GM12878 (cell line): ENCODE measurements around the gene INSL3. TPM values are rescaled to one million over a fixed set of nuclear protein-coding genes. Genes with fewer than 3 reads are reported as not detected.

Source experiments
- ATAC-seq: fragments of 200-7000 bp; cut with Tn5 transposase; 3 replicates; pipeline ENCODE4 v1.9.1; 2020; ENCODE audit warnings: mild to moderate bottlenecking, moderate library complexity
- BruUV-seq: library from RNA; stranded (reverse); fragments of 400-500 nt; replicated peaks from 2 replicates; lab custom pipeline; 2021; lab: Mats Ljungman, UMichigan
- CTCF ChIA-PET: fragments of 300-600 bp; sonication (Branson Sonifier 250); formaldehyde crosslinking; extraction: SDS; loops from one replicate; lab custom pipeline; 2021; ENCODE audit warnings: inconsistent platforms; lab: Yijun Ruan, JAX
- POLR2A ChIA-PET: fragments of 350-600 bp; formaldehyde crosslinking; extraction: SDS; loops from one replicate; lab custom pipeline; 2021; ENCODE audit warnings: inconsistent platforms; lab: Charles Lee
- RAD21 ChIA-PET: fragments of 300-600 bp; sonication (Branson Sonifier 250); formaldehyde crosslinking; loops from one replicate; lab custom pipeline; 2023; ENCODE audit warnings: antibody characterized with exemption; ENCODE audit not compliant: unreplicated experiment; lab: Charles Lee
- SMC1A ChIA-PET: fragments of 300-600 bp; sonication (Branson Sonifier 250); formaldehyde crosslinking; loops from one replicate; lab custom pipeline; 2023; ENCODE audit not compliant: unreplicated experiment, uncharacterized antibody; lab: Charles Lee
- DNase-seq: peaks from one replicate; pipeline ENCODE4 v3.0.0-alpha.2; 2011; ENCODE audit warnings: low read depth, low spot score
- FAIRE-seq: peaks from 3 replicates; lab custom pipeline; 2011; peaks lifted over from hg19 to GRCh38; lab: Jason Lieb, UNC
- H2AFZ ChIP-seq: 2 replicates; pipeline ENCODE4 v1.6.0; 2011; ENCODE audit warnings: low read depth, low read length, control low read depth; ENCODE audit not compliant: control insufficient read depth
- H3K27ac ChIP-seq: 2 replicates; pipeline ENCODE4 v1.5.1; 2011; ENCODE audit warnings: control low read depth; ENCODE audit not compliant: control insufficient read depth, insufficient read depth
- H3K27me3 ChIP-seq, 2 experiments: replicated peaks in 1 of 2; 2 replicates each; pipeline versions ENCODE4 v1.6.0 to v1.6.1; 2011; ENCODE audit warnings: low read length in 1 of 2; ENCODE audit not compliant: control insufficient read depth in 2 of 2, insufficient read depth in 2 of 2
- H3K36me3 ChIP-seq, 2 experiments: 2 replicates each; pipeline ENCODE4 v1.5.1; 2011; ENCODE audit warnings: low read length in 1 of 2; ENCODE audit not compliant: control insufficient read depth in 2 of 2, insufficient read depth in 2 of 2
- H3K4me1 ChIP-seq: 2 replicates; pipeline ENCODE4 v1.6.1; 2011; ENCODE audit warnings: mild to moderate bottlenecking, low read length, moderate library complexity, mixed read lengths; ENCODE audit not compliant: control insufficient read depth, insufficient read depth
- H3K4me2 ChIP-seq: 2 replicates; pipeline ENCODE4 v1.6.0; 2011; ENCODE audit warnings: control low read depth; ENCODE audit not compliant: control insufficient read depth, insufficient read depth
- H3K4me3 ChIP-seq: fragments of 200-600 bp; sonication (generic); 2 replicates; pipeline ENCODE4 v1.5.1; 2016
- H3K79me2 ChIP-seq: 2 replicates; pipeline ENCODE4 v1.6.0; 2011; ENCODE audit warnings: low read length; ENCODE audit not compliant: control insufficient read depth, insufficient read depth
- H3K9ac ChIP-seq: 2 replicates; pipeline ENCODE4 v1.8.0; 2011; ENCODE audit warnings: low read length, control low read depth, mixed read lengths; ENCODE audit not compliant: control insufficient read depth, insufficient read depth
- H3K9me3 ChIP-seq: replicated peaks from 3 replicates; pipeline ENCODE4 v1.5.1; 2011; ENCODE audit warnings: mild to moderate bottlenecking, low read length; ENCODE audit not compliant: control insufficient read depth, insufficient read depth
- H4K20me1 ChIP-seq: 2 replicates; pipeline ENCODE4 v1.6.0; 2011; ENCODE audit not compliant: control insufficient read depth, insufficient read depth
- CBX5 ChIP-seq: sonication (generic); IDR thresholded peaks from 2 replicates; pipeline ENCODE4 v1.6.1; 2016; ENCODE audit warnings: low read depth, moderate library complexity, mild to moderate bottlenecking, inconsistent platforms
- EP300 ChIP-seq, 2 experiments: fragments of 150-350 bp in 1 of 2; IDR thresholded peaks; 2 replicates each; pipeline ENCODE4 v1.6.1; 2011 to 2012; ENCODE audit warnings: low read depth in 2 of 2, low read length in 2 of 2, borderline replicate concordance in 1 of 2, improper control_type of control experiment in 1 of 2, inconsistent platforms in 1 of 2; ENCODE audit not compliant: control insufficient read depth in 1 of 2
- FOS ChIP-seq: IDR thresholded peaks from 3 replicates; pipeline ENCODE4 v1.6.1; 2011; ENCODE audit warnings: borderline replicate concordance; ENCODE audit not compliant: insufficient read length; ENCODE audit errors: extremely low read depth
- GABPA ChIP-seq: IDR thresholded peaks from 2 replicates; pipeline ENCODE4 v1.6.1; 2014; ENCODE audit warnings: antibody characterized with exemption, low read depth, mild to moderate bottlenecking, inconsistent platforms
- JUND ChIP-seq: IDR thresholded peaks from 2 replicates; pipeline ENCODE4 v1.6.1; 2012; ENCODE audit warnings: low read depth, mild to moderate bottlenecking, low read length, improper control_type of control experiment, moderate library complexity
- STAT3 ChIP-seq: IDR thresholded peaks from 2 replicates; pipeline ENCODE4 v1.6.1; 2011; ENCODE audit warnings: low read depth, low read length, improper control_type of control experiment
- ZBTB4 ChIP-seq: fragments of 450-650 bp; formaldehyde crosslinking; IDR thresholded peaks from 2 replicates; pipeline ENCODE4 v1.4.0; 2022; ENCODE audit warnings: mild to moderate bottlenecking, moderate library complexity
- ZNF274 ChIP-seq: IDR thresholded peaks from one replicate; pipeline ENCODE4 v1.8.0; 2011; ENCODE audit not compliant: insufficient read length, insufficient read depth
- ZNF592 ChIP-seq: fragments of 450-650 bp; IDR thresholded peaks from 2 replicates; pipeline ENCODE4 v1.6.1; 2017; ENCODE audit warnings: mild to moderate bottlenecking, moderate library complexity
- whole genome bisulfite sequencing: methylation state at CpG from one replicate; pipeline ENCODE4 v1.1.6; 2016; ENCODE audit warnings: low lambda C conversion rate; ENCODE audit not compliant: insufficient replicate concordance, insufficient coverage; ENCODE audit errors: missing lambda C conversion rate; 5-methylcytosine and 5-hydroxymethylcytosine counted together
- in situ Hi-C: fragments of 300-500 bp; cut with MboI; formaldehyde crosslinking; loops from 9 replicates; pipeline ENCODE4 v1.14.3; 2018; ENCODE audit warnings: mixed read lengths
- intact Hi-C: fragments of 100-400 bp; cut with micrococcal nuclease; formaldehyde crosslinking; loops from one replicate; pipeline ENCODE4 v1.14.2; 2022; ENCODE audit not compliant: unreplicated experiment
- polyA plus RNA-seq, 11 experiments: library from polyadenylated mRNA; depleted of rRNA in 4 of 11; unstranded in 6 of 11; stranded (reverse) in 5 of 11; fragments of >200 nt; fragmentation: Nextera tagmentation in 4 of 11; fragmentation: Illumina TruSeq in 1 of 11; extraction: Ambion mirVana in 4 of 11; extraction: Trizol in 1 of 11; gene quantifications; 1 replicate in 1 of 11; 2 replicates in 10 of 11; pipeline versions ENCODE4 v1.2.1 to v1.2.3, GENCODE V29; 2011 to 2016; ENCODE audit warnings: inconsistent platforms in 2 of 11, missing spikeins in 2 of 11, low read depth in 1 of 11
- total RNA-seq, 4 experiments: library from RNA; depleted of rRNA in 3 of 4; stranded (reverse); fragments of >200 nt in 3 of 4; fragmentation: Illumina TruSeq in 1 of 4; extraction: Trizol in 1 of 4; gene quantifications; 2 replicates each; pipeline versions ENCODE4 v1.2.1 to v1.2.3, GENCODE V29; 2013 to 2021

The INSL3 gene
- total and polyA plus RNA-seq, 10 of the 15 experiments (the other 5 are each of a cell fraction or from before 2014, with no cell fraction given) = 0.27 to 1.9 (median 0.70) TPM

GRCh38 chr19:17829855-17830566, 8.7 kb upstream of the INSL3 start:
- peaks cover 6 to 13% of the 10 kb centered on the region in 2 experiments for H3K36me3 ChIP-seq
- POLR2A ChIA-PET = interaction anchor here (0.5 kb wide), 1 partner anchor 140 kb away, joined by 3 read pairs; no protein-coding TSS in a partner anchor
- RAD21 ChIA-PET = no interaction called here
- CTCF ChIA-PET = no interaction called here
- H3K27ac ChIP-seq = no peak overlapping the region
- FAIRE-seq (no peak), DNase-seq (no peak), ATAC-seq (no peak)
- SMC1A ChIA-PET = interaction anchor here (0.9 kb wide), 1 partner anchor 100 kb away, joined by 3 read pairs; no protein-coding TSS in a partner anchor
- no peaks in the 10 kb centered on the region for H4K20me1 ChIP-seq
- H3K9me3 ChIP-seq = no peaks in the 10 kb centered on the region; the same call in 2 of the 3 replicates
- H3K4me2 ChIP-seq = no peak overlapping the region
- H3K4me1 ChIP-seq = no peaks in the 10 kb centered on the region
- 92% methylated on average over 26 of the region's 29 CpGs for WGBS
- H3K79me2 ChIP-seq = no peaks in the 10 kb centered on the region
- no peak overlapping the region for H3K4me3 ChIP-seq
- H3K9ac ChIP-seq = no peak overlapping the region
- intact Hi-C loops = no loop called here
- no TSS peak for BruUV-seq
- no peak overlapping the region for H2AFZ ChIP-seq
- no peaks in the 10 kb centered on the region for H3K27me3 ChIP-seq
- in situ Hi-C loops = no loop called here
- no peak for TF ChIP-seq CBX5
- no peak for TF ChIP-seq ZNF274
- TF ChIP-seq JUND = no peak
- TF ChIP-seq EP300 (IDR thresholded peaks at IDR 0.05; ENCODE audit: borderline replicate concordance in 1 of 2, control insufficient read depth in 1 of 2, low read depth in 2 of 2, low read length in 2 of 2) = no peak
- TF ChIP-seq ZBTB4 (CRISPR knock-in tag) = no peak
- no peak for TF ChIP-seq FOS
- TF ChIP-seq ZNF592 = no peak
- no peak for TF ChIP-seq STAT3
- no peak for TF ChIP-seq GABPA
